OCI-LY1 (cell line): ENCODE results near the gene ARHGAP6.

Source experiments
- H2AFZ ChIP-seq: fragments of 200-600 bp; sonication (generic), shearing (Covaris generic); 2 replicates; pipeline ENCODE4 v1.6.0; 2014; ENCODE audit warnings: antibody characterized with exemption, mild to moderate bottlenecking, low read length
- H3F3A ChIP-seq: fragments of 200-600 bp; sonication (generic), shearing (Covaris generic); 2 replicates; pipeline ENCODE4 v1.6.0; 2014; ENCODE audit warnings: mild to moderate bottlenecking, antibody characterized with exemption, low read length, moderate library complexity; ENCODE audit not compliant: insufficient read depth
- H3K27ac ChIP-seq: fragments of 200-600 bp; sonication (generic); 2 replicates; pipeline ENCODE4 v1.5.1; 2014; ENCODE audit warnings: low read length, mixed run types, mild to moderate bottlenecking, low read depth; ENCODE audit not compliant: poor library complexity, severe bottlenecking
- H3K27me3 ChIP-seq: fragments of 200-600 bp; sonication (generic); 2 replicates; pipeline ENCODE4 v1.6.0; 2014; ENCODE audit warnings: antibody characterized with exemption, mild to moderate bottlenecking, low read length, moderate library complexity; ENCODE audit not compliant: insufficient read depth
- H3K36me3 ChIP-seq: fragments of 200-600 bp; sonication (generic); 2 replicates; pipeline ENCODE4 v1.6.1; 2014; ENCODE audit warnings: mild to moderate bottlenecking, antibody characterized with exemption, low read length, moderate library complexity, mixed read lengths; ENCODE audit not compliant: insufficient read depth
- H3K4me1 ChIP-seq: fragments of 200-600 bp; sonication (generic); 2 replicates; pipeline ENCODE4 v1.5.1; 2014; ENCODE audit warnings: mild to moderate bottlenecking, low read length, moderate library complexity; ENCODE audit not compliant: insufficient read depth, severe bottlenecking
- H3K4me2 ChIP-seq: fragments of 200-600 bp; sonication (generic), shearing (Covaris generic); 2 replicates; pipeline ENCODE4 v1.6.1; 2014; ENCODE audit warnings: low read length
- H3K4me3 ChIP-seq: fragments of 200-600 bp; sonication (generic); 2 replicates; pipeline ENCODE4 v1.5.1; 2014; ENCODE audit warnings: low read length, low read depth, mild to moderate bottlenecking, mixed read lengths; ENCODE audit not compliant: poor library complexity, severe bottlenecking
- H3K79me2 ChIP-seq: fragments of 200-600 bp; shearing (Covaris generic); 2 replicates; pipeline ENCODE4 v1.6.1; 2016; ENCODE audit warnings: mixed run types, low read length, mixed read lengths; ENCODE audit not compliant: insufficient read depth
- H3K9ac ChIP-seq: fragments of 200-600 bp; sonication (generic), shearing (Covaris generic); 2 replicates; pipeline ENCODE4 v1.6.1; 2014; ENCODE audit warnings: mild to moderate bottlenecking, low read length, mixed read lengths
- H3K9me2 ChIP-seq: fragments of 200-600 bp; sonication (generic), shearing (Covaris generic); 2 replicates; pipeline ENCODE4 v1.6.1; 2014; ENCODE audit warnings: low read depth, mild to moderate bottlenecking, low read length, mixed read lengths
- H3K9me3 ChIP-seq: fragments of 200-600 bp; shearing (Covaris generic); 2 replicates; pipeline ENCODE4 v1.6.1; 2014; ENCODE audit warnings: low read length, mixed read lengths
- H4K20me1 ChIP-seq: fragments of 200-600 bp; sonication (generic), shearing (Covaris generic); 2 replicates; pipeline ENCODE4 v1.6.0; 2016; ENCODE audit warnings: mild to moderate bottlenecking, low read length; ENCODE audit not compliant: insufficient read depth
- CTCF ChIP-seq: fragments of 200-600 bp; sonication (generic), shearing (Covaris generic); IDR thresholded peaks from 2 replicates; pipeline ENCODE4 v1.5.1; 2017; ENCODE audit warnings: mild to moderate bottlenecking, antibody characterized with exemption, low read length, moderate library complexity, mixed read lengths
- EZH2 ChIP-seq: fragments of 200-600 bp; sonication (generic), shearing (Covaris generic); IDR thresholded peaks from 2 replicates; pipeline ENCODE4 v1.8.0; 2017; ENCODE audit warnings: borderline replicate concordance, mixed run types, mild to moderate bottlenecking, antibody characterized with exemption, low read length, moderate library complexity, mixed read lengths

The ARHGAP6 gene

GRCh38 chrX:11577603-11578002 lies 88.1 kb downstream of the ARHGAP6 start:
- Histone ChIP-seq H3K4me3 (no peak overlapping the region), H3K9ac (no peak overlapping the region), H4K20me1 (no peaks in the 10 kb centered on the region), H3K9me3 (no peaks in the 10 kb centered on the region), H3K79me2 (no peaks in the 10 kb centered on the region), H3K27me3 (no peaks in the 10 kb centered on the region), H2AFZ (no peak overlapping the region), H3K4me1 (no peaks in the 10 kb centered on the region), H3K27ac (no peak overlapping the region), H3K4me2 (no peak overlapping the region), H3K36me3 (no peaks in the 10 kb centered on the region), H3F3A (no peaks in the 10 kb centered on the region), H3K9me2 (no peaks in the 10 kb centered on the region)
- TF ChIP-seq CTCF (no peak), EZH2 (no peak)

- H3K4me1 ChIP-seq: no peaks in the 10 kb centered on the region
- H3K4me3 ChIP-seq: no peak overlapping the region
- H3F3A ChIP-seq: no peaks in the 10 kb centered on the region
- H3K27ac ChIP-seq: no peak overlapping the region
- no peaks in the 10 kb centered on the region for H3K79me2 ChIP-seq
- no peaks in the 10 kb centered on the region for H4K20me1 ChIP-seq
- no peaks in the 10 kb centered on the region for H3K9me2 ChIP-seq
- no peak overlapping the region for H3K4me2 ChIP-seq
- H2AFZ ChIP-seq: no peak overlapping the region
- no peaks in the 10 kb centered on the region for H3K9me3 ChIP-seq
- TF ChIP-seq EZH2 (no peak), CTCF (no peak)
- H3K9ac ChIP-seq: no peak overlapping the region
- no peaks in the 10 kb centered on the region for H3K36me3 ChIP-seq
- no peaks in the 10 kb centered on the region for H3K27me3 ChIP-seq
Measured at GRCh38 chrX:11575332-11575731, 90.4 kb downstream of the ARHGAP6 start.

DNA sequence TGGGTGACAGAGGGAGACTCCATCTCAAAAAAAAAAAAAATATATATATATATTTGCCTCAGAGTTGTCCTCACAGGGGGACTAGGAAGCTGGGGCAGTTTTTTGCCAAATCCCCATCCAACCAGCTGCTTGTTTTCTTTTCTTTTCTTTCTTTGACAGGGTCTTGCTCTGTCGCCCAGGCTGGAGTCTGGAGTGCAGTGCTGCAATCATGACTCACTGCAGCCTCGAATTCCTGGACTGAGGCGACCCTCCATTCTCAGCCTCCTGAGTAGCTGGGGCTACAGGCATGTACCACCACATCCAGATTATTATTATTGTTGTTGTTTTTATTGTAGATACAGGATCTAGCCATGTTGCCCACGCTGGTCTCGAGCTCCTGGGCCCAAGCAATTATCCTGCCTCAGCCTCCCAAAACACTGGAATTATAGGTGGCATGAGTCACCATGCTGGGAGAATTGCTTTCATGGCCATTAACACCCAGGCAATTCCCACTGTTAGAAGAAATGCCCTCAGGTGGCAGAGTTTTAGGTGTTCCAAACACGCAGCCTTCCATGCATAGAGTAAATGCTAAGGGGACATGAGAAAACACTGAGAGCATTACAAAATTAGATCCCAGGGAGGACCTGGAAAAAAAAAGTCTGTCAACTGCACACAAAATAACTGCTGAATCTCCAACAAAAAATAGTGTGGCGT lies 98.0 kb downstream of the ARHGAP6 start:
- Histone ChIP-seq H4K20me1 (no peaks in the 10 kb centered on the region), H3K4me1 (no peaks in the 10 kb centered on the region), H3K27me3 (no peaks in the 10 kb centered on the region)

More for the DNA sequence above, 98.0 kb downstream of the ARHGAP6 start:
- H3F3A ChIP-seq: no peaks in the 10 kb centered on the region
- no peak overlapping the region for H2AFZ ChIP-seq
- H3K9me2 ChIP-seq: no peaks in the 10 kb centered on the region
- TF ChIP-seq EZH2 (no peak), CTCF (no peak)
- H3K36me3 ChIP-seq: no peaks in the 10 kb centered on the region
- H3K4me3 ChIP-seq: no peak overlapping the region
- H3K9ac ChIP-seq: no peak overlapping the region
- H3K4me2 ChIP-seq: no peak overlapping the region
- no peak overlapping the region for H3K27ac ChIP-seq
- H3K79me2 ChIP-seq: no peaks in the 10 kb centered on the region
- H3K9me3 ChIP-seq: no peaks in the 10 kb centered on the region
